ENCODE results near the gene GABRG3. TPM values are rescaled to one million over a fixed set of nuclear protein-coding genes. Genes with fewer than 3 reads are reported as not detected.

Gene GABRG3
- polyA plus RNA-seq, 2 of the 4 experiments (the other 2 are of a cell fraction): 0.08 to 0.18 TPM

DNA sequence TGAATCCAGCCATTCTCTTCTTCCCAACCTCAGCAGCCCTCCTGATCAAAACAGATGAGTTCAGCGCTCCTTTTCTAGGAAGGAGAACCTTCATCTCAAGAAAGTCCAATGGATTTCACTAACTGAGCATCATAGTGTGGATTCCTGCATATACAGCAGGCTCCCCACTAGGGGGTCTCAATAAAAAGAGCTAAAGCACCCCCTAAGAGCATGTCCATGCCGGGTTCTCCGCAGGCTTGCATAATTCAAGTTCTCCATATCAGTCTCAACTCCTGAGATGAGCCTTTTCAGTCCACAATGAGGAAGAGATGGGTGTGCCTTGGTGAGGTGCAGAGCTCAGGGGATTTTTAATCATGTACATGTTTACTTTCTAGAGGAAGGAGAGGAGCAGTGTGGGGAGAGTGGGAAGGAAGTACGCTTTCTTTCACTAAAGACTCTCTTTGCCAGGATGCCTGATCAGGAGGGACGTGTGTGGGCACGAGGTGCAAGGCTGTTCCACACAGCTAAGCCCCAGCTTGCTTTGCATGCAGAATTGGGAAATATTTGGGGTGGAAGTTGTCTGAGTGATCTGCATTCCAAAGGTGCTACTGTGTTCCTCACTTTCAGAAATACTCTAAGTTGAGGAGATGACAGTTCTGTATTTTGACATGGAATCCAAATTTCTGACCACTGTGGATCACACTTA is 564.6 kb downstream of the GABRG3 start (continued):
- TF ChIP-seq CHD2 (IDR thresholded peaks at IDR 0.05; ENCODE audit: low read length, partially characterized antibody) (no peak), MYC (IDR thresholded peaks at IDR 0.05; ENCODE audit: borderline replicate concordance, low read length) (no peak), MAFK (IDR thresholded peaks at IDR 0.05; ENCODE audit: partially characterized antibody) (no peak), TFCP2L1 (CRISPR knock-in tag; IDR thresholded peaks at IDR 0.05) (no peak)
- TF ChIP-seq, protein P1, sequence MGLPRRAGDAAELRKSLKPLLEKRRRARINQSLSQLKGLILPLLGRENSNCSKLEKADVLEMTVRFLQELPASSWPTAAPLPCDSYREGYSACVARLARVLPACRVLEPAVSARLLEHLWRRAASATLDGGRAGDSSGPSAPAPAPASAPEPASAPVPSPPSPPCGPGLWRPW (IDR thresholded peaks at IDR 0.05): no peak

DNA sequence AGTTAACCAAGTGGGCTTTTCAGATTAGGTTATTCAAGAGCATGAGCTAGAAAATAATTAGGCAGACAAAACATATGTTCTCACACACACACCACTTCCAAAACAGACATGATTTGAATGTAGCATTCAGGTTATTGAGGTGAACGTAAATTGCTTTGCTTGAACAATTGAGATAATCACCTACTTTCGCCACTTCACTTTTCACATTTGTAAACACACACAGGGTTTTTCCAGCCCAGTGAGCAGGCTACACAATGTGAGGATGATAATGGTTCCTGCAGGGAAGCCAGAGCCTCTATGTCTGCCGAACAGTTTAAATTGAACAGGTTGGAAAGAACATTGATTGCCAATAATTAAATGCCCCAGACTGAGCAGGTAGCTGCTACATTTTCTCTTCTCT is 567.3 kb downstream of the GABRG3 start:
- ChIA-PET CTCF (no interaction called here), POLR2A (no interaction called here)
- H3K27ac ChIP-seq: no peak overlapping the region
- no peaks in the 10 kb centered on the region for H3K9me3 ChIP-seq
- TF ChIP-seq, protein P2, sequence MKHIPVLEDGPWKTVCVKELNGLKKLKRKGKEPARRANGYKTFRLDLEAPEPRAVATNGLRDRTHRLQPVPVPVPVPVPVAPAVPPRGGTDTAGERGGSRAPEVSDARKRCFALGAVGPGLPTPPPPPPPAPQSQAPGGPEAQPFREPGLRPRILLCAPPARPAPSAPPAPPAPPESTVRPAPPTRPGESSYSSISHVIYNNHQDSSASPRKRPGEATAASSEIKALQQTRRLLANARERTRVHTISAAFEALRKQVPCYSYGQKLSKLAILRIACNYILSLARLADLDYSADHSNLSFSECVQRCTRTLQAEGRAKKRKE (CRISPR knock-in tag; IDR thresholded peaks at IDR 0.05; ENCODE audit: low read depth): no peak
- TF ChIP-seq, protein P1 (IDR thresholded peaks at IDR 0.05): no peak
- TF ChIP-seq CBX2 (IDR thresholded peaks at IDR 0.05; ENCODE audit: borderline replicate concordance, low read depth): no peak
- no peak for TF ChIP-seq ZSCAN20 (CRISPR knock-in tag; IDR thresholded peaks at IDR 0.05)
- no peak for TF ChIP-seq BHLHE40 (IDR thresholded peaks at IDR 0.05; ENCODE audit: low read depth, low read length)
- no peak for TF ChIP-seq HOXB5 (CRISPR knock-in tag; IDR thresholded peaks at IDR 0.05)
- ATAC-seq (no peak), DNase-seq (ENCODE audit: low read depth in 1 of 2, low spot score in 1 of 2) (no peak), FAIRE-seq (no peak)
- H3K4me2 ChIP-seq: no peak overlapping the region
- no peak overlapping the region for H3K4me3 ChIP-seq
- no peaks in the 10 kb centered on the region for H3K4me1 ChIP-seq
- 7% methylated on average over 3 of the region's 3 CpGs for WGBS (ENCODE audit: missing lambda C conversion rate)

DNA sequence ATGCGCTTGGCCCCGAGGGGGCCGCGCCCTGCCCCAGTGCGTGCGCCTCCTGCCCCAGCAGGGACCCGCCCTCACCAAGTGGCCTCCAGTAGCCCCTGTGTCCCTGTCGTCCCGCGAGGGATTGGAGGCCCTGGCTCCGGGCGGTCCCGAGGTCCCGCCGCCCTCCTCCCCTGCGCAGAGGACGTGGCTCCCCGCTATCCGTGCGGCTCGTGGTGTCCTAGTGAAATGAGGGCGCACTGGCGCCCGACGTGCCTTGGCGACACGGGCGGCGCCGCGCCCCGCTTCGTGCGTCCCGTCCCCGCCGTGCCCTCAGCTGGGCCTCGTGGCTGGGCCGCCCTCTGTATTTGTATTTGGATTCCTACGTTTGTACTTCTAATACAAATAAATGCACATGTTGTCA is 570.6 kb downstream of the GABRG3 start:
- ChIA-PET POLR2A (no interaction called here), CTCF (no interaction called here)
- Histone ChIP-seq H3K4me2 (no peak overlapping the region), H3K4me1 (no peaks in the 10 kb centered on the region), H3K27ac (no peak overlapping the region), H3K4me3 (no peak overlapping the region), H3K9me3 (no peaks in the 10 kb centered on the region)
- no peak for FAIRE-seq
- no peak for DNase-seq (ENCODE audit: low read depth in 1 of 2, low spot score in 1 of 2)
- TF ChIP-seq BHLHE40 (IDR thresholded peaks at IDR 0.05; ENCODE audit: low read depth, low read length): no peak
- TF ChIP-seq EHMT2 (IDR thresholded peaks at IDR 0.05; ENCODE audit: low read depth): no peak
- WGBS (ENCODE audit: missing lambda C conversion rate): 73% methylated on average over 40 of the region's 40 CpGs
- no peak for ATAC-seq

DNA sequence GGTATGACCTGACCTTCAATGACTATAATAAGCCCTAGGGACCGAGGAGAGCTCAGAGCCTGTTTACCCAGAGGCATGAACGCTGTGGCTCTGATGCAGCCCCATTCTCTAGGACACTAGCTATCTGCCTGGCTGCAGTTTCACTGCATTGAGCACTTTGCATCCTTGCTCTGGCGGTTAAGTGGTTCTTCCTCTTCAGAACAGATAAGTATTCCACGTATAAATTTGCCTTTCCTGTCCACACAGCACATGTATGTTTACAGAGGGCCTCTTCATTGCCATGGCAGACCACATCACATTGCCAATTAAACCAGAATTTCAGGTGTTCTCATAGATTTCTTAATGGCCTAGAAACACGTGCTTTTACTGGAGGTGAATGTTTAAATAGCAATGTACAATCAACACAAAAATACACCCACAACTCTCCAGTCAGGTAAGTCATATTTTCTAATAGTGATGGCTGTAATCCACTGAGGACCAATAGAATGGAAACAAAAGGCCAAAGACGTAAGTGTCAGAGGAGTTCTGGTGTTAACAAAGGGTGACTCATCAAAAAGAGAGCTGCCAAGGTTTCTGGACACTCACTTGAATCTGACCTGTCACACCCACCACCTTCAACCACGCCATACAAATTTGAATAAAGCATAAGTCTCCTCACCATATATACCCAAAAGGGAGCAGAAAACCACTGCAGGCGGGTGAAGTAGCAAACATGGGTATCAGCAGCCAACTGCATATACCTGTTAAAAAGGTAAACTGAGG is 574.7 kb downstream of the GABRG3 start:
- Histone ChIP-seq H3K4me3 (no peak overlapping the region), H3K4me1 (no peaks in the 10 kb centered on the region), H3K27ac (no peak overlapping the region), H3K9me3 (no peaks in the 10 kb centered on the region), H3K4me2 (no peak overlapping the region)
- ChIA-PET POLR2A (no interaction called here), CTCF (no interaction called here)
- DNase-seq (ENCODE audit: low read depth in 1 of 2, low spot score in 1 of 2) (no peak), ATAC-seq (no peak; a peak in 1 of 6 replicates), FAIRE-seq (no peak)
- TF ChIP-seq MAFK (IDR thresholded peaks at IDR 0.05; ENCODE audit: partially characterized antibody) (peak; percentile 51), NFE2L2 (conservative IDR thresholded peaks at IDR 0.05; ENCODE audit: low read length) (peak; percentile 90), FOSL2 (IDR thresholded peaks at IDR 0.05) (no peak), FOSL2 (CRISPR knock-in tag; IDR thresholded peaks at IDR 0.05) (peak; percentile 36; the same call in 1 of the 2 replicates)
- TF ChIP-seq, protein P2 (CRISPR knock-in tag; IDR thresholded peaks at IDR 0.05; ENCODE audit: low read depth): no peak
- 16% methylated on average over 8 of the region's 8 CpGs for WGBS (ENCODE audit: missing lambda C conversion rate)
